Measurements from ENCODE around the gene RAET1L. TPM values are rescaled to one million over a fixed set of nuclear protein-coding genes. Genes with fewer than 3 reads are reported as not detected.

The RAET1L gene
- polyA plus RNA-seq, 1 donor (not counting 4 experiments of a cell fraction or from before 2014, with no cell fraction given): 6.9 TPM

DNA sequence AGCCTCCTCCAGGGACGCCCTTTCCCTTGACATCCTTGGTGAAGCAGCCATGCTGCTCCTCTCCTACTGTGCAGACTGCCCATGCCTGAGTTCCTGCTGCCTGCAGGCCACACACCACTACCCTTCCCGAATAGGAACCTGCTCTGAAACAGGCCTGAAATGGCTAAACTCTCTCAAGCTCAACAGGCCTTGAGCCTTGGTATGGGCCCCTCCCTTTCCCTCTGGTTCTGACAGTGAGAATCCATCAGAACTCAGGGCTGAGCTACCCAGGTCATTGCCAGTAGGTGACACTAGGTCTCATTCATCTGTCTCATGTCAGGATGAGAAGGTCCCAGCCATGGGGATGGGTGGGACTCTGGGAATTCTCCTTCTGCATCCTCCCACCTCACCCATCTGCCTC lies 25.7 kb downstream of the RAET1L start:
- Histone ChIP-seq H3K27ac (ENCODE audit: control insufficient read depth, insufficient read depth, low read length) (no peak overlapping the region), H3K27me3 (ENCODE audit: control insufficient read depth, extremely low read depth, insufficient read depth, low read length) (peaks cover 25% of the 10 kb centered on the region), H3K9ac (ENCODE audit: control insufficient read depth, extremely low read depth, insufficient read depth, low read length) (no peak overlapping the region), H4K20me1 (ENCODE audit: control insufficient read depth, extremely low read depth, insufficient read depth, low read length) (no peaks in the 10 kb centered on the region), H2AFZ (ENCODE audit: control insufficient read depth, low read length) (no peak overlapping the region), H3K36me3 (ENCODE audit: control insufficient read depth in 2 of 2, extremely low read depth in 1 of 2, insufficient read depth in 2 of 2, low read length in 2 of 2) (no peaks in the 10 kb centered on the region), H3K9me3 (ENCODE audit: control insufficient read depth, low read depth, low read length) (no peaks in the 10 kb centered on the region), H3K79me2 (ENCODE audit: control insufficient read depth, insufficient read depth, low read length) (no peaks in the 10 kb centered on the region), H3K4me2 (ENCODE audit: control insufficient read depth, extremely low read depth, insufficient read depth, low read depth, low read length) (no peak overlapping the region), H3K9me1 (ENCODE audit: control insufficient read depth, extremely low read depth, insufficient read depth, low read length) (no peaks in the 10 kb centered on the region), H3K4me3 (ENCODE audit: control insufficient read depth in 2 of 3, extremely low read depth in 1 of 3, insufficient read depth in 2 of 3, low read depth in 1 of 3, low read length in 3 of 3) (no peak overlapping the region), H3K4me1 (ENCODE audit: control insufficient read depth, extremely low read depth, insufficient read depth, low read length) (peaks cover 5% of the 10 kb centered on the region)
- FAIRE-seq (no peak), DNase-seq (ENCODE audit: low read depth, low spot score) (no peak)
- dilution Hi-C loops (cut with MboI; ENCODE audit: extremely low pct_ligation_motif_present, low sequenced_read_pairs): no loop called here
- TF ChIP-seq EZH2 (IDR thresholded peaks at IDR 0.05; ENCODE audit: low read length): no peak
- TF ChIP-seq, protein P1, sequence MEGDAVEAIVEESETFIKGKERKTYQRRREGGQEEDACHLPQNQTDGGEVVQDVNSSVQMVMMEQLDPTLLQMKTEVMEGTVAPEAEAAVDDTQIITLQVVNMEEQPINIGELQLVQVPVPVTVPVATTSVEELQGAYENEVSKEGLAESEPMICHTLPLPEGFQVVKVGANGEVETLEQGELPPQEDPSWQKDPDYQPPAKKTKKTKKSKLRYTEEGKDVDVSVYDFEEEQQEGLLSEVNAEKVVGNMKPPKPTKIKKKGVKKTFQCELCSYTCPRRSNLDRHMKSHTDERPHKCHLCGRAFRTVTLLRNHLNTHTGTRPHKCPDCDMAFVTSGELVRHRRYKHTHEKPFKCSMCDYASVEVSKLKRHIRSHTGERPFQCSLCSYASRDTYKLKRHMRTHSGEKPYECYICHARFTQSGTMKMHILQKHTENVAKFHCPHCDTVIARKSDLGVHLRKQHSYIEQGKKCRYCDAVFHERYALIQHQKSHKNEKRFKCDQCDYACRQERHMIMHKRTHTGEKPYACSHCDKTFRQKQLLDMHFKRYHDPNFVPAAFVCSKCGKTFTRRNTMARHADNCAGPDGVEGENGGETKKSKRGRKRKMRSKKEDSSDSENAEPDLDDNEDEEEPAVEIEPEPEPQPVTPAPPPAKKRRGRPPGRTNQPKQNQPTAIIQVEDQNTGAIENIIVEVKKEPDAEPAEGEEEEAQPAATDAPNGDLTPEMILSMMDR (optimal IDR thresholded peaks at IDR 0.05 in 1 of 3, IDR thresholded peaks at IDR 0.05 in 1 of 3, conservative IDR thresholded peaks at IDR 0.05 in 1 of 3; ENCODE audit: extremely low read depth in 1 of 3, insufficient read depth in 2 of 3, low read length in 3 of 3): no peak

DNA sequence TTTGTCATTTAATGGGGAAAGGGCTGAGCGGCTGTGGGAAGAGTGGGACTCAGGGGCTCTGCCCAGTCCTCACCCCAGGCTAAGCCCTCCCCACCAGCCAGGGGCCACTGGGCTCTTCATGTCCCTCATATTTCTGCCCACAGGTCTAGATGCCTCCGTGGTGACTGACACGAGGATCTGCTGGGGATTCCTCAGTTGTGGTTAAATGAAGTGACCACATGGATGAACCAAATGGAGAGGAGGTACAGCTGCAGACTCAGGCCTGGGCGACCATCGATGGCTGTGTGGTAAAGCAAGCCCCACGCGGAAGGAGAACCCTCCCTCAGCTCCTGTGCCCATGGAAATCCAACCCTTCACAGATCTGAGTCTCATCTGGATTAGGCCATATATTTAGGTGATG lies 29.4 kb downstream of the RAET1L start:
- no peak overlapping the region for H3K27ac ChIP-seq (ENCODE audit: control insufficient read depth, insufficient read depth, low read length)
- peaks cover 37% of the 10 kb centered on the region for H3K27me3 ChIP-seq (ENCODE audit: control insufficient read depth, extremely low read depth, insufficient read depth, low read length)
- H3K79me2 ChIP-seq (ENCODE audit: control insufficient read depth, insufficient read depth, low read length): no peaks in the 10 kb centered on the region
- no peak overlapping the region for H3K9ac ChIP-seq (ENCODE audit: control insufficient read depth, extremely low read depth, insufficient read depth, low read length)
- no peaks in the 10 kb centered on the region for H3K9me3 ChIP-seq (ENCODE audit: control insufficient read depth, low read depth, low read length)
- H4K20me1 ChIP-seq (ENCODE audit: control insufficient read depth, extremely low read depth, insufficient read depth, low read length): no peaks in the 10 kb centered on the region
- no peak for DNase-seq (ENCODE audit: low read depth, low spot score)
- H3K9me1 ChIP-seq (ENCODE audit: control insufficient read depth, extremely low read depth, insufficient read depth, low read length): no peaks in the 10 kb centered on the region
- H3K4me3 ChIP-seq (ENCODE audit: control insufficient read depth in 2 of 3, extremely low read depth in 1 of 3, insufficient read depth in 2 of 3, low read depth in 1 of 3, low read length in 3 of 3): no peak overlapping the region
- no peaks in the 10 kb centered on the region for H3K4me1 ChIP-seq (ENCODE audit: control insufficient read depth, extremely low read depth, insufficient read depth, low read length)
- H3K36me3 ChIP-seq (ENCODE audit: control insufficient read depth in 2 of 2, extremely low read depth in 1 of 2, insufficient read depth in 2 of 2, low read length in 2 of 2): no peaks in the 10 kb centered on the region
- dilution Hi-C loops (cut with MboI; ENCODE audit: extremely low pct_ligation_motif_present, low sequenced_read_pairs): no loop called here
- TF ChIP-seq, protein P1 (optimal IDR thresholded peaks at IDR 0.05 in 1 of 3, IDR thresholded peaks at IDR 0.05 in 1 of 3, conservative IDR thresholded peaks at IDR 0.05 in 1 of 3; ENCODE audit: extremely low read depth in 1 of 3, insufficient read depth in 2 of 3, low read length in 3 of 3): no peak
- TF ChIP-seq EZH2 (IDR thresholded peaks at IDR 0.05; ENCODE audit: low read length): no peak
- no peak overlapping the region for H2AFZ ChIP-seq (ENCODE audit: control insufficient read depth, low read length)
- no peak for FAIRE-seq
- no peak overlapping the region for H3K4me2 ChIP-seq (ENCODE audit: control insufficient read depth, extremely low read depth, insufficient read depth, low read depth, low read length)
